Thyroid gland (tissue), 4 donors: ENCODE data around the gene TFF3.

ENCODE experiments used
- POLR2A ChIP-seq, 2 donors: fragments of 450-650 bp; IDR thresholded peaks; one replicate each; pipeline ENCODE4 v1.6.1; 2017; ENCODE audit warnings: antibody characterized with exemption in 2 of 2, mild to moderate bottlenecking in 2 of 2, moderate library complexity in 1 of 2
- TF ChIP-seq, protein P1 (sequence below), 6 experiments: fragments of 200-600 bp in 3 of 6; fragments of 450-650 bp in 3 of 6; sonication (generic) in 3 of 6; IDR thresholded peaks; one replicate each; pipeline ENCODE4 v1.5.1; 2016 to 2019; ENCODE audit warnings: antibody characterized with exemption in 6 of 6, mild to moderate bottlenecking in 2 of 6, inconsistent platforms in 1 of 6, moderate library complexity in 1 of 6

DNA sequence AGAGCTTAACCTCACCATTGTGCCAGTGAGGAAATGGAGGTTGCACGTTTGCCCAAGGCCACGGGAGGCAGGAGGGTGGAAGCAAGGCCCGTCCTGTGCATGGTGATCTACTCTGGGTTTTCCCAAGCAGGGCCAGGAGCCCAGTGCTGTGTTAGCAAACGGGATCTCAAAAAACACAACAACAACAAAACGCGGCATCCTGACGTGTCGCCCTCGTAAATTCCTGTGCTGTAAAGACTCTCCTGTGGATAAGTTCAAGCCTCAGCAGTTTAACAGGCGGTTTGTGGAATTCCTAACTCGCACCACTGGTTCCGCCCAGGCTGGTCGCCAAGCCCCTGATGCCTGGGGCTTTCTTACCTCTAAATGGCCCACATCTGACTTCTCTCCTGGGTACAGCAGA lies 39.1 kb downstream of the TFF3 start:
- TF ChIP-seq, protein P1, sequence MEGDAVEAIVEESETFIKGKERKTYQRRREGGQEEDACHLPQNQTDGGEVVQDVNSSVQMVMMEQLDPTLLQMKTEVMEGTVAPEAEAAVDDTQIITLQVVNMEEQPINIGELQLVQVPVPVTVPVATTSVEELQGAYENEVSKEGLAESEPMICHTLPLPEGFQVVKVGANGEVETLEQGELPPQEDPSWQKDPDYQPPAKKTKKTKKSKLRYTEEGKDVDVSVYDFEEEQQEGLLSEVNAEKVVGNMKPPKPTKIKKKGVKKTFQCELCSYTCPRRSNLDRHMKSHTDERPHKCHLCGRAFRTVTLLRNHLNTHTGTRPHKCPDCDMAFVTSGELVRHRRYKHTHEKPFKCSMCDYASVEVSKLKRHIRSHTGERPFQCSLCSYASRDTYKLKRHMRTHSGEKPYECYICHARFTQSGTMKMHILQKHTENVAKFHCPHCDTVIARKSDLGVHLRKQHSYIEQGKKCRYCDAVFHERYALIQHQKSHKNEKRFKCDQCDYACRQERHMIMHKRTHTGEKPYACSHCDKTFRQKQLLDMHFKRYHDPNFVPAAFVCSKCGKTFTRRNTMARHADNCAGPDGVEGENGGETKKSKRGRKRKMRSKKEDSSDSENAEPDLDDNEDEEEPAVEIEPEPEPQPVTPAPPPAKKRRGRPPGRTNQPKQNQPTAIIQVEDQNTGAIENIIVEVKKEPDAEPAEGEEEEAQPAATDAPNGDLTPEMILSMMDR (IDR thresholded peaks at IDR 0.05) = no peak
- no peak for TF ChIP-seq POLR2A (IDR thresholded peaks at IDR 0.05)
